Coronary artery (tissue), 2 donors: ENCODE results near the gene SERPINB12.

Experiments used
- DNase-seq: peaks from one replicate; pipeline ENCODE4 v3.0.0-alpha.2; 2017; ENCODE audit warnings: low spot score
- H3K27ac ChIP-seq, 2 donors: fragments of 200-600 bp; sonication (generic); one replicate each; pipeline ENCODE4 v1.5.1; 2016 to 2019
- H3K4me3 ChIP-seq: fragments of 200-600 bp; sonication (generic); 2 replicates; pipeline ENCODE4 v1.5.1; 2016; ENCODE audit warnings: mild to moderate bottlenecking, moderate library complexity
- CTCF ChIP-seq: fragments of 200-600 bp; sonication (generic); IDR thresholded peaks from one replicate; pipeline ENCODE4 v1.5.1; 2019; ENCODE audit warnings: antibody characterized with exemption

Gene SERPINB12

GRCh38 chr18:63527251-63527650 lies 14.9 kb upstream of the SERPINB12 start:
- DNase-seq: no peak
- Histone ChIP-seq H3K4me3 (no peak overlapping the region), H3K27ac (no peak overlapping the region)
- TF ChIP-seq CTCF: no peak

- DNase-seq: no peak
- no peak for TF ChIP-seq CTCF
- no peak overlapping the region for H3K27ac ChIP-seq
- H3K4me3 ChIP-seq: no peak overlapping the region
Measured at GRCh38 chr18:63528863-63529492, 13.2 kb upstream of the SERPINB12 start.

GRCh38 chr18:63532471-63532870 lies 9.7 kb upstream of the SERPINB12 start:
- no peak for TF ChIP-seq CTCF
- Histone ChIP-seq H3K27ac (no peak overlapping the region), H3K4me3 (no peak overlapping the region)
- DNase-seq: no peak

- no peak overlapping the region for H3K4me3 ChIP-seq
- no peak for DNase-seq
- no peak overlapping the region for H3K27ac ChIP-seq
- no peak for TF ChIP-seq CTCF
Measured at GRCh38 chr18:63534615-63535014, 7.6 kb upstream of the SERPINB12 start.

GRCh38 chr18:63539904-63540510 lies 2.2 kb upstream of the SERPINB12 start:
- no peak for DNase-seq
- Histone ChIP-seq H3K27ac (no peak overlapping the region), H3K4me3 (no peak overlapping the region)
- no peak for TF ChIP-seq CTCF

GRCh38 chr18:63544017-63544416 lies 1.8 kb downstream of the SERPINB12 start:
- DNase-seq: no peak
- H3K27ac ChIP-seq: no peak overlapping the region
- H3K4me3 ChIP-seq: no peak overlapping the region
- TF ChIP-seq CTCF: no peak

GRCh38 chr18:63545000-63545399 lies 2.8 kb downstream of the SERPINB12 start:
- no peak for DNase-seq
- H3K4me3 ChIP-seq: no peak overlapping the region
- TF ChIP-seq CTCF: no peak
- no peak overlapping the region for H3K27ac ChIP-seq
